WTC11 (cell line): ENCODE measurements around the gene RBM10. TPM values are rescaled to one million over a fixed set of nuclear protein-coding genes. Genes with fewer than 3 reads are reported as not detected.

Experiments
- ATAC-seq: fragments of 200-7000 bp; cut with Tn5 transposase; 2 replicates; pipeline ENCODE4 v1.10.0; 2021; ENCODE audit warnings: mild to moderate bottlenecking, moderate library complexity
- CTCF ChIA-PET: fragments of 300-600 bp; sonication (Branson Sonifier 250); formaldehyde crosslinking; loops from one replicate; lab custom pipeline; 2021; ENCODE audit warnings: antibody characterized with exemption; lab: Charles Lee
- POLR2A ChIA-PET: fragments of 350-600 bp; sonication (Branson Sonifier 250); formaldehyde crosslinking; loops from one replicate; lab custom pipeline; 2021; ENCODE audit warnings: antibody characterized with exemption; lab: Charles Lee
- DNase-seq: peaks from one replicate; pipeline ENCODE4 v3.0.0; 2021; ENCODE audit warnings: low spot score
- H3K27ac Mint-ChIP-seq: 2 replicates; pipeline ENCODE4 v1.8.0; 2021; ENCODE audit warnings: mixed read lengths
- H3K27me3 Mint-ChIP-seq: 2 replicates; pipeline ENCODE4 v1.8.0; 2021; ENCODE audit warnings: low read depth, mild to moderate bottlenecking, moderate library complexity, mixed read lengths
- H3K36me3 Mint-ChIP-seq: 2 replicates; pipeline ENCODE4 v1.8.0; 2021; ENCODE audit warnings: mixed read lengths
- H3K4me1 Mint-ChIP-seq: 2 replicates; pipeline ENCODE4 v1.8.0; 2022; ENCODE audit warnings: mixed read lengths
- H3K4me3 Mint-ChIP-seq: 2 replicates; pipeline ENCODE4 v1.8.0; 2021; ENCODE audit warnings: mild to moderate bottlenecking, moderate library complexity, mixed read lengths
- H3K9me3 Mint-ChIP-seq: 2 replicates; pipeline ENCODE4 v1.8.0; 2021; ENCODE audit warnings: mixed read lengths
- ATF1 ChIP-seq: sonication (generic); formaldehyde crosslinking; IDR thresholded peaks from 2 replicates; pipeline ENCODE4 v1.8.1; 2023; ENCODE audit warnings: mild to moderate bottlenecking, moderate library complexity, missing genetic modification reagents
- ATF3 ChIP-seq: sonication (generic); formaldehyde crosslinking; conservative IDR thresholded peaks from 2 replicates; pipeline ENCODE4 v1.8.1; 2022; ENCODE audit warnings: mild to moderate bottlenecking, missing genetic modification reagents
- CREM ChIP-seq: sonication (generic); formaldehyde crosslinking; IDR thresholded peaks from 2 replicates; pipeline ENCODE4 v1.8.1; 2022; ENCODE audit warnings: mild to moderate bottlenecking, missing genetic modification reagents, moderate library complexity
- ELF4 ChIP-seq: sonication (generic); formaldehyde crosslinking; IDR thresholded peaks from 2 replicates; pipeline ENCODE4 v1.8.1; 2022; ENCODE audit warnings: low read depth, mild to moderate bottlenecking, moderate library complexity, missing genetic modification reagents
- EMX1 ChIP-seq: fragments of 250-450 bp; sonication (Bioruptor Pico); IDR thresholded peaks from 2 replicates; pipeline ENCODE4 v1.8.0; 2021; ENCODE audit warnings: mild to moderate bottlenecking
- HMGXB4 ChIP-seq: sonication (generic); formaldehyde crosslinking; IDR thresholded peaks from 2 replicates; pipeline ENCODE4 v1.8.1; 2023; ENCODE audit warnings: mild to moderate bottlenecking, moderate library complexity, missing genetic modification reagents
- JUN ChIP-seq: sonication (generic); formaldehyde crosslinking; IDR thresholded peaks from 2 replicates; pipeline ENCODE4 v1.8.0; 2023; ENCODE audit warnings: mild to moderate bottlenecking, missing genetic modification reagents
- MYBL2 ChIP-seq: sonication (generic); formaldehyde crosslinking; IDR thresholded peaks from 2 replicates; pipeline ENCODE4 v1.8.1; 2023; ENCODE audit warnings: mild to moderate bottlenecking, moderate library complexity, missing genetic modification reagents
- NR3C1 ChIP-seq: sonication (generic); formaldehyde crosslinking; conservative IDR thresholded peaks from 2 replicates; pipeline ENCODE4 v1.8.1; 2023; ENCODE audit warnings: low read depth, mild to moderate bottlenecking, missing genetic modification reagents
- PRDM15 ChIP-seq: sonication (generic); formaldehyde crosslinking; IDR thresholded peaks from 2 replicates; pipeline ENCODE4 v1.8.0; 2022; ENCODE audit warnings: missing genetic modification reagents
- RELA ChIP-seq: sonication (generic); formaldehyde crosslinking; IDR thresholded peaks from 2 replicates; pipeline ENCODE4 v1.8.1; 2022; ENCODE audit warnings: missing genetic modification reagents, mild to moderate bottlenecking, borderline replicate concordance
- SP1 ChIP-seq: sonication (generic); formaldehyde crosslinking; conservative IDR thresholded peaks from 2 replicates; pipeline ENCODE4 v1.8.1; 2022; ENCODE audit warnings: missing genetic modification reagents
- TEAD4 ChIP-seq: sonication (generic); formaldehyde crosslinking; IDR thresholded peaks from 2 replicates; pipeline ENCODE4 v1.8.0; 2022; ENCODE audit warnings: mild to moderate bottlenecking, missing genetic modification reagents
- ZNF138 ChIP-seq: sonication (generic); formaldehyde crosslinking; conservative IDR thresholded peaks from 2 replicates; pipeline ENCODE4 v1.8.1; 2022; ENCODE audit warnings: mild to moderate bottlenecking, moderate library complexity, missing genetic modification reagents
- ZNF232 ChIP-seq: sonication (generic); formaldehyde crosslinking; IDR thresholded peaks from 2 replicates; pipeline ENCODE4 v1.8.0; 2022; ENCODE audit warnings: mild to moderate bottlenecking, missing genetic modification reagents
- ZNF317 ChIP-seq: sonication (generic); formaldehyde crosslinking; IDR thresholded peaks from 2 replicates; pipeline ENCODE4 v1.8.1; 2023; ENCODE audit warnings: low read depth, mild to moderate bottlenecking, moderate library complexity, missing genetic modification reagents, borderline replicate concordance
- total RNA-seq: library from RNA; stranded (reverse); gene quantifications from 3 replicates; pipeline ENCODE4 v1.2.3, GENCODE V29; 2021
- TF ChIP-seq, protein P1 (sequence below): sonication (generic); formaldehyde crosslinking; IDR thresholded peaks from 2 replicates; pipeline ENCODE4 v1.8.1; 2023; ENCODE audit warnings: mild to moderate bottlenecking, missing genetic modification reagents
- TF ChIP-seq, protein P2 (sequence below): sonication (generic); formaldehyde crosslinking; IDR thresholded peaks from 2 replicates; pipeline ENCODE4 v1.8.0; 2022; ENCODE audit warnings: mild to moderate bottlenecking, missing genetic modification reagents
- TF ChIP-seq, protein P3 (sequence below): fragments of 250-450 bp; sonication (Bioruptor Pico); IDR thresholded peaks from 2 replicates; pipeline ENCODE4 v1.8.0; 2021; ENCODE audit warnings: mild to moderate bottlenecking
- TF ChIP-seq, protein P4 (sequence below): fragments of 250-450 bp; sonication (Bioruptor Pico); IDR thresholded peaks from 2 replicates; pipeline ENCODE4 v1.9.0; 2021; ENCODE audit warnings: mild to moderate bottlenecking

The RBM10 gene
- total RNA-seq, 1 experiment from 2014 or later, result 66.1 TPM

DNA sequence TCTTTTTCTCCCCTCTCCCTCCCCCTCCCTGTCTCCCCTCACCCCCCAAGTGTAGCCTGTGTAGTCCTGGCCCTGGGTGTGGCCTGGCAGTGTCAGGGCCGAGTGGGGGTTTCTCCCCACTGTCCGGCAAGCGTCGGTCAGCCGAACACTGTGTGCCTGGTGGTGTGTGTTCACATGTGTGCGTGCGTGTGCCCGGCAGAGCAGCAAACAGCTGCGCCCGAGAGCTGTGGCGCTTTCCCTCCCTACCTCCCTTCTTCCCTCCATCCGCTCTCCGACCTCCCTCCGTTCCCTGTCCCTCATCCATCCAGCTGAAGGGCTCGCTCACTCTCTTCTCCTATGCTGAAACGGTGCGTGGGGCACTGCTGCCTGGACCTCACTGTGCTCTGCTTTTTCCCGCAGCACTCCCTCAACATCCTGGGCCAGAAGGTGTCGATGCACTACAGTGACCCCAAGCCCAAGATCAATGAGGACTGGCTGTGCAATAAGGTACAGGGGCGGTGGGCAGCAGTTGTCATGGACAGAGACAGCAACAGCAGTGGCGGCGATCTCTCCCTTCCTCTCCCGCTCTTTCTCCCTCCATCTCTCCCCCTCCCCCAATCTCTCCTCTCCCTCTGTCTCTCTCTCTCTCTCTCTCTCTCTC lies 31.2 kb downstream of the RBM10 start (continued):
- no peak for TF ChIP-seq SP1 (CRISPR knock-in tag)
- no peak for TF ChIP-seq PRDM15 (CRISPR knock-in tag)
- TF ChIP-seq JUN (CRISPR knock-in tag), result no peak
- TF ChIP-seq HMGXB4, result no peak
- TF ChIP-seq ATF1, result no peak

- Mint-ChIP-seq H3K27ac (no peak overlapping the region), H3K36me3 (peaks cover 22% of the 10 kb centered on the region), H3K4me3 (no peak overlapping the region), H3K9me3 (no peaks in the 10 kb centered on the region), H3K4me1 (no peaks in the 10 kb centered on the region), H3K27me3 (no peaks in the 10 kb centered on the region)
- no peak for TF ChIP-seq ATF3 (CRISPR knock-in tag)
- no peak for TF ChIP-seq ELF4
- no peak for TF ChIP-seq NR3C1 (CRISPR knock-in tag)
- TF ChIP-seq, protein P1, sequence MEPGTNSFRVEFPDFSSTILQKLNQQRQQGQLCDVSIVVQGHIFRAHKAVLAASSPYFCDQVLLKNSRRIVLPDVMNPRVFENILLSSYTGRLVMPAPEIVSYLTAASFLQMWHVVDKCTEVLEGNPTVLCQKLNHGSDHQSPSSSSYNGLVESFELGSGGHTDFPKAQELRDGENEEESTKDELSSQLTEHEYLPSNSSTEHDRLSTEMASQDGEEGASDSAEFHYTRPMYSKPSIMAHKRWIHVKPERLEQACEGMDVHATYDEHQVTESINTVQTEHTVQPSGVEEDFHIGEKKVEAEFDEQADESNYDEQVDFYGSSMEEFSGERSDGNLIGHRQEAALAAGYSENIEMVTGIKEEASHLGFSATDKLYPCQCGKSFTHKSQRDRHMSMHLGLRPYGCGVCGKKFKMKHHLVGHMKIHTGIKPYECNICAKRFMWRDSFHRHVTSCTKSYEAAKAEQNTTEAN (CRISPR knock-in tag), result no peak
- TF ChIP-seq, protein P2, sequence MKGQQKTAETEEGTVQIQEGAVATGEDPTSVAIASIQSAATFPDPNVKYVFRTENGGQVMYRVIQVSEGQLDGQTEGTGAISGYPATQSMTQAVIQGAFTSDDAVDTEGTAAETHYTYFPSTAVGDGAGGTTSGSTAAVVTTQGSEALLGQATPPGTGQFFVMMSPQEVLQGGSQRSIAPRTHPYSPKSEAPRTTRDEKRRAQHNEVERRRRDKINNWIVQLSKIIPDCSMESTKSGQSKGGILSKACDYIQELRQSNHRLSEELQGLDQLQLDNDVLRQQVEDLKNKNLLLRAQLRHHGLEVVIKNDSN (CRISPR knock-in tag), result no peak
- TF ChIP-seq RELA (CRISPR knock-in tag), result no peak
- POLR2A ChIA-PET, result no interaction called here
- CTCF ChIA-PET, result no interaction called here
- ATAC-seq, result no peak
- no peak for DNase-seq
These were observed 32.1 kb downstream of the RBM10 start for GRCh38 chrX:47177079-47177478.

DNA sequence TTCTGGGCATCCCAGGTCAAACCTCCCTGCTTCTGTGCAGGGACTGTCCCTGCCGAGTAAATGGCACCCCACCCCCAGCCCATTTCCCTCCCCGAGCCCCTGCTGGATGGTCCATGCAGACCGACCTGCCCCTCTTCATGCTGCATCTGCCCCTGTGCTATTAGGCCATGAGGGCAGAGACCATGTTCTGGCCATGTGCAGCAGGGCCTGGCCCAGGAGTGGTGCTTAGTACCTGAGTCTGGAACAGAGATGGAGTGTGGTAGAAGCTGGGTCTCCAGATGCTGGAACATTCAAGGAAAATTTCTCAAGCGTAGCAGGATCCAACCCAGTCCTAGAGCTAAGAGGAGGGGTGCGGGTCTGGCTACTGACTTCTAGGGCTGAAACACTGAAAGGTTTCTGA lies 33.3 kb downstream of the RBM10 start:
- Mint-ChIP-seq H3K36me3 (peaks cover 28% of the 10 kb centered on the region), H3K27me3 (no peaks in the 10 kb centered on the region), H3K4me1 (no peaks in the 10 kb centered on the region), H3K27ac (no peak overlapping the region), H3K9me3 (no peaks in the 10 kb centered on the region), H3K4me3 (no peak overlapping the region)
- ATAC-seq (no peak), DNase-seq (no peak)
- CTCF ChIA-PET, result no interaction called here
- POLR2A ChIA-PET, result no interaction called here
- no peak for TF ChIP-seq CREM (CRISPR knock-in tag)
- TF ChIP-seq TEAD4, result no peak
- TF ChIP-seq, protein P3, sequence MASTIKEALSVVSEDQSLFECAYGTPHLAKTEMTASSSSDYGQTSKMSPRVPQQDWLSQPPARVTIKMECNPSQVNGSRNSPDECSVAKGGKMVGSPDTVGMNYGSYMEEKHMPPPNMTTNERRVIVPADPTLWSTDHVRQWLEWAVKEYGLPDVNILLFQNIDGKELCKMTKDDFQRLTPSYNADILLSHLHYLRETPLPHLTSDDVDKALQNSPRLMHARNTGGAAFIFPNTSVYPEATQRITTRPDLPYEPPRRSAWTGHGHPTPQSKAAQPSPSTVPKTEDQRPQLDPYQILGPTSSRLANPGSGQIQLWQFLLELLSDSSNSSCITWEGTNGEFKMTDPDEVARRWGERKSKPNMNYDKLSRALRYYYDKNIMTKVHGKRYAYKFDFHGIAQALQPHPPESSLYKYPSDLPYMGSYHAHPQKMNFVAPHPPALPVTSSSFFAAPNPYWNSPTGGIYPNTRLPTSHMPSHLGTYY (CRISPR knock-in tag), result no peak
- no peak for TF ChIP-seq ZNF317 (CRISPR knock-in tag)
- no peak for TF ChIP-seq ELF4
- TF ChIP-seq, protein P4, sequence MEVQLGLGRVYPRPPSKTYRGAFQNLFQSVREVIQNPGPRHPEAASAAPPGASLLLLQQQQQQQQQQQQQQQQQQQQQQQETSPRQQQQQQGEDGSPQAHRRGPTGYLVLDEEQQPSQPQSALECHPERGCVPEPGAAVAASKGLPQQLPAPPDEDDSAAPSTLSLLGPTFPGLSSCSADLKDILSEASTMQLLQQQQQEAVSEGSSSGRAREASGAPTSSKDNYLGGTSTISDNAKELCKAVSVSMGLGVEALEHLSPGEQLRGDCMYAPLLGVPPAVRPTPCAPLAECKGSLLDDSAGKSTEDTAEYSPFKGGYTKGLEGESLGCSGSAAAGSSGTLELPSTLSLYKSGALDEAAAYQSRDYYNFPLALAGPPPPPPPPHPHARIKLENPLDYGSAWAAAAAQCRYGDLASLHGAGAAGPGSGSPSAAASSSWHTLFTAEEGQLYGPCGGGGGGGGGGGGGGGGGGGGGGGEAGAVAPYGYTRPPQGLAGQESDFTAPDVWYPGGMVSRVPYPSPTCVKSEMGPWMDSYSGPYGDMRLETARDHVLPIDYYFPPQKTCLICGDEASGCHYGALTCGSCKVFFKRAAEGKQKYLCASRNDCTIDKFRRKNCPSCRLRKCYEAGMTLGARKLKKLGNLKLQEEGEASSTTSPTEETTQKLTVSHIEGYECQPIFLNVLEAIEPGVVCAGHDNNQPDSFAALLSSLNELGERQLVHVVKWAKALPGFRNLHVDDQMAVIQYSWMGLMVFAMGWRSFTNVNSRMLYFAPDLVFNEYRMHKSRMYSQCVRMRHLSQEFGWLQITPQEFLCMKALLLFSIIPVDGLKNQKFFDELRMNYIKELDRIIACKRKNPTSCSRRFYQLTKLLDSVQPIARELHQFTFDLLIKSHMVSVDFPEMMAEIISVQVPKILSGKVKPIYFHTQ (CRISPR knock-in tag), result no peak
- no peak for TF ChIP-seq EMX1 (CRISPR knock-in tag)
- no peak for TF ChIP-seq ZNF232 (CRISPR knock-in tag)
- no peak for TF ChIP-seq MYBL2 (CRISPR knock-in tag)
- TF ChIP-seq ZNF138 (CRISPR knock-in tag), result no peak
